KMS-11 (cell line): Measurements from ENCODE around the gene PLA2G12B.

Experiments
- H2AFZ ChIP-seq: fragments of 200-600 bp; sonication (generic); 2 replicates; pipeline ENCODE4 v1.6.1; 2016; ENCODE audit warnings: antibody characterized with exemption, mixed run types, low read depth
- H3K27ac ChIP-seq: fragments of 200-600 bp; sonication (generic); 2 replicates; pipeline ENCODE4 v1.6.1; 2016; ENCODE audit warnings: mild to moderate bottlenecking, mixed run types
- H3K27me3 ChIP-seq: fragments of 200-600 bp; sonication (generic); 2 replicates; pipeline ENCODE4 v1.6.1; 2017; ENCODE audit warnings: mild to moderate bottlenecking, low read depth, mixed run types, moderate library complexity; ENCODE audit not compliant: insufficient read depth
- H3K36me3 ChIP-seq: fragments of 200-600 bp; sonication (generic); 2 replicates; pipeline ENCODE4 v1.6.1; 2017; ENCODE audit warnings: mild to moderate bottlenecking, mixed run types; ENCODE audit not compliant: insufficient read depth
- H3K4me1 ChIP-seq: fragments of 200-600 bp; sonication (generic); 2 replicates; pipeline ENCODE4 v1.6.1; 2016; ENCODE audit warnings: mild to moderate bottlenecking, low read depth, mixed run types; ENCODE audit not compliant: poor library complexity, severe bottlenecking
- H3K4me2 ChIP-seq: fragments of 200-600 bp; sonication (generic); 2 replicates; pipeline ENCODE4 v1.7.0; 2016; ENCODE audit warnings: mild to moderate bottlenecking, mixed run types
- H3K4me3 ChIP-seq: fragments of 200-600 bp; sonication (generic); IDR thresholded peaks from 2 replicates; pipeline ENCODE4 v1.6.1; 2017; ENCODE audit warnings: low read depth, low read length, mixed read lengths; ENCODE audit not compliant: insufficient read depth
- H3K79me2 ChIP-seq: fragments of 200-600 bp; sonication (generic); 2 replicates; pipeline ENCODE4 v1.6.1; 2016; ENCODE audit warnings: low read depth, mixed run types; ENCODE audit not compliant: insufficient read depth
- H3K9ac ChIP-seq: fragments of 200-600 bp; sonication (generic); 2 replicates; pipeline ENCODE4 v1.6.1; 2016; ENCODE audit warnings: mild to moderate bottlenecking, mixed run types
- H4K20me1 ChIP-seq: fragments of 200-600 bp; sonication (generic); 2 replicates; pipeline ENCODE4 v1.6.1; 2016; ENCODE audit warnings: mild to moderate bottlenecking, mixed run types; ENCODE audit not compliant: insufficient read depth
- CTCF ChIP-seq: fragments of 200-600 bp; sonication (generic); conservative IDR thresholded peaks from 2 replicates; pipeline ENCODE4 v1.6.1; 2017; ENCODE audit warnings: low read depth, mild to moderate bottlenecking, antibody characterized with exemption, low read length, moderate library complexity, mixed read lengths

PLA2G12B gene

GRCh38 chr10:72893136-72893798 is 61.3 kb downstream of the PLA2G12B start, which contains the start of gene OIT3:
Gene OIT3 (plus strand): TSS chr10:72893739. CDS start chr10:72893799, 60 bp downstream.
- H3K9ac ChIP-seq = no peak within 1 kb of the TSS

GRCh38 chr10:72890086-72890485 is 64.5 kb downstream of the PLA2G12B start:
- Histone ChIP-seq H3K79me2 (no peaks in the 10 kb centered on the region), H3K9ac (no peak overlapping the region), H3K27ac (no peak overlapping the region), H4K20me1 (no peaks in the 10 kb centered on the region), H2AFZ (no peak overlapping the region), H3K27me3 (no peaks in the 10 kb centered on the region), H3K4me2 (no peak overlapping the region), H3K36me3 (no peaks in the 10 kb centered on the region), H3K4me1 (no peaks in the 10 kb centered on the region), H3K4me3 (no peak overlapping the region)
- TF ChIP-seq CTCF = no peak

More at GRCh38 chr10:72893136-72893798, 61.3 kb downstream of the PLA2G12B start, which contains the start of gene OIT3:
- Histone ChIP-seq H3K36me3 (no peaks in the 10 kb centered on the region), H3K4me1 (no peaks in the 10 kb centered on the region), H3K4me3 (no peak within 1 kb of the TSS), H3K27ac (no peak within 1 kb of the TSS), H3K4me2 (no peak within 1 kb of the TSS), H2AFZ (no peak within 1 kb of the TSS), H3K79me2 (no peaks in the 10 kb centered on the region), H4K20me1 (no peaks in the 10 kb centered on the region), H3K27me3 (no peaks in the 10 kb centered on the region)
- no peak for TF ChIP-seq CTCF

DNA sequence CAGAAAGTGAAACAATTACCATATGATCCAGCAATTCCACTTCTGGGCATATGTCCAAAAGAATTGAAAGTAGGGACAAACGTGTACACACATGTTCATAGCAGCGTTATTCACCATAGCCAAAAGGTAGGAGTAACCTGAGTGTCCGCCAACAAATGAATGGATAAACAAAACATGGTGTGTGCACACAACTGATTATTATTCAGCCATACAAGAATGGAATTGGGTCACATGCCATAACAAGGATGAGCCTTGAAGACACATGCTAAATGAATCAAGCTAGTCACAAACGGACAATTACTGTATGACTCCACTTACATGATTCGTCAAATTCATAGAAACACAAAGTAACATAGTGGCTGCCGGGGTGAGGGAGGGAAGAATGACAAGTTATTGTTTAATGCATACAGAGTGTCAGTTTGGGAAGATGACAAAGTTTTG is 65.2 kb downstream of the PLA2G12B start:
- TF ChIP-seq CTCF = no peak
- no peak overlapping the region for H3K27ac ChIP-seq

GRCh38 chr10:72888151-72888638 is 66.4 kb downstream of the PLA2G12B start:
- Histone ChIP-seq H3K27ac (no peak overlapping the region), H3K27me3 (no peaks in the 10 kb centered on the region), H3K4me1 (no peaks in the 10 kb centered on the region), H3K4me3 (no peak overlapping the region), H3K4me2 (no peak overlapping the region), H4K20me1 (no peaks in the 10 kb centered on the region), H3K36me3 (no peaks in the 10 kb centered on the region), H2AFZ (no peak overlapping the region), H3K9ac (no peak overlapping the region), H3K79me2 (no peaks in the 10 kb centered on the region)
- TF ChIP-seq CTCF = no peak

More for the DNA sequence above, 65.2 kb downstream of the PLA2G12B start:
- no peak overlapping the region for H3K4me3 ChIP-seq
- H3K36me3 ChIP-seq = no peaks in the 10 kb centered on the region
- H3K79me2 ChIP-seq = no peaks in the 10 kb centered on the region
- H3K4me2 ChIP-seq = no peak overlapping the region
- no peaks in the 10 kb centered on the region for H4K20me1 ChIP-seq
- H3K27me3 ChIP-seq = no peaks in the 10 kb centered on the region
- H3K9ac ChIP-seq = no peak overlapping the region
- H3K4me1 ChIP-seq = no peaks in the 10 kb centered on the region
- no peak overlapping the region for H2AFZ ChIP-seq
